HG03103 (cell line): ENCODE data around the gene DAPK3.

Source experiments
- ATAC-seq: cut with Tn5 transposase; IDR thresholded peaks from one replicate; pipeline ENCODE4 v1.9.1; 2021; ENCODE audit warnings: low read depth; ENCODE audit not compliant: unreplicated experiment

The DAPK3 gene

GRCh38 chr19:3932931-3933810 lies 37.7 kb downstream of the DAPK3 start, which contains the start of gene NMRK2:
Gene NMRK2, plus strand, starts transcription at chr19:3933069. Its CDS starts 603 bp downstream, at chr19:3933672.
- ATAC-seq: no peak

- no peak for ATAC-seq
Observed at GRCh38 chr19:3931041-3931440, 39.9 kb downstream of the DAPK3 start.

- no peak for ATAC-seq
Observed at GRCh38 chr19:3923912-3924311, 47.0 kb downstream of the DAPK3 start.

DNA sequence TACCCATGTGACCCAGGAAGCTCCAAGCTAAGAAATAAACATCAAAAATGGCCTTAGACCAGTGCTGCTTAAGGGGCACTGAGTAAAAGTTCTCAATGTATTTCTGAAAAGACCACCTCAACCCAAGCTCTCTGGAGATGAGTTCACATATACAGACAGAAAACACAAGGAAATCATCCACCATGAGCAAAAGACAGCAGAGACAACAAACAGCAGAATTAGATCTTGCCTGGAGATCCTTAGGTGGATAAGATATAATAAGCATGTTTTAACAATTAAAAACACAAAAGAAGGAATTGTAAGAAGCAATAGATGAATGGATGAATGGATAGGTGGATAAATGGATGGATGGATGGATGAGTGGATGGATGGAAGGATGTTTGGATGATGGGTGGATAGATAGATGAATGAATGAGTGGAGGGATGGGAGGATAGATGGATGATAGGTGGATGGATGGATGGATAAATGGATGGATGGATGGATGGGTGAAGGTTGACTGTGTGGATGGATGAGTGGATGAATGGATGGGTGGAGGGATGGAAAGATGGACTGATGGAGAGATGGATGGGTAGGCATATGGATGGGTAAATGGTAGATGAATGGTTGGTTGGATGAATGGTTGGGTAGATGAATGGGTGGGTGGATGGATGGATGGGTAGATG lies 47.7 kb downstream of the DAPK3 start:
- no peak for ATAC-seq

DNA sequence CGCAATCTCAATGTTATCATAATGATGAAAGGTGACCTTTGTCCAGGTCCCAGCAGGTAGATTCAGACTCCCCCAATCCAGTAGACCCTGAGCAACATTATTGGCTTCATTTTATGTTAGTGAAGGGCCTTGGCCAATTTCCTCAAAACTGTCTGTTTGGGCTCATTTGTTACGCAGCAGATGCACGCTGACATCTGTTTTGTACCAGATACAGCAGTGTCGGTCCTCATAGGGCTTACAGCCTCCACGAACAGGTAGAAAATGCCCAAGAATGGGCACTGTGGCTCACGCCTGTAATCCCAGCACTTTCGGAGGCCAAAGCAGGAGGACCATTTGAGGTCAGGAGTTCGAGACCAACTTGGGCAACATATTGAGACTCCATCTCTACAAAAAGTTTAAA lies 51.1 kb downstream of the DAPK3 start:
- ATAC-seq: no peak

- no peak for ATAC-seq
Observed at GRCh38 chr19:3916033-3916432, 54.9 kb downstream of the DAPK3 start.

- no peak for ATAC-seq
Observed at GRCh38 chr19:3914199-3914598, 56.7 kb downstream of the DAPK3 start.

DNA sequence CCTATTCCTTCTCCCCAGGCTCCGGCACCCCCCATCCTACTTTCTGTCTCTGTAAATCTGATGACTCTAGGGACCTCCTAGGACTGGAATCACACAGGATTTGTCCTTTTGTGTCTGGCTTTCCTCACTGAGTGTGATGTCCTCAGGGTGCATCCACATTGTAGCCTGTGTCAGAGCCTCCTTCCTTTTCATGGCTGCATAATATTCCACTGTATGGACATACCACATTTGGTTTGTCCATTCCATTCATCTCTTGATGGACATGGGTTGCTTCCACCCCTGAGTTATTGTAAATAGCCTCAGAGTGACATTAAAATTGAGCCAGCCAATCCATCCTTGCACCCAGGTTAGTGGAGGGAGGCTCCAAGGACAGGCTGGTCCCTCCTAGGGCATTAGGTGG lies 60.8 kb downstream of the DAPK3 start:
- ATAC-seq: no peak
